Kasumi-1 (cell line): ENCODE results near the gene ARID5B.

Source experiments
- DNase-seq, 2 experiments: peaks; one replicate each; lab custom pipeline; 2025; lab: John Stamatoyannopoulos, UW

ARID5B gene

DNA sequence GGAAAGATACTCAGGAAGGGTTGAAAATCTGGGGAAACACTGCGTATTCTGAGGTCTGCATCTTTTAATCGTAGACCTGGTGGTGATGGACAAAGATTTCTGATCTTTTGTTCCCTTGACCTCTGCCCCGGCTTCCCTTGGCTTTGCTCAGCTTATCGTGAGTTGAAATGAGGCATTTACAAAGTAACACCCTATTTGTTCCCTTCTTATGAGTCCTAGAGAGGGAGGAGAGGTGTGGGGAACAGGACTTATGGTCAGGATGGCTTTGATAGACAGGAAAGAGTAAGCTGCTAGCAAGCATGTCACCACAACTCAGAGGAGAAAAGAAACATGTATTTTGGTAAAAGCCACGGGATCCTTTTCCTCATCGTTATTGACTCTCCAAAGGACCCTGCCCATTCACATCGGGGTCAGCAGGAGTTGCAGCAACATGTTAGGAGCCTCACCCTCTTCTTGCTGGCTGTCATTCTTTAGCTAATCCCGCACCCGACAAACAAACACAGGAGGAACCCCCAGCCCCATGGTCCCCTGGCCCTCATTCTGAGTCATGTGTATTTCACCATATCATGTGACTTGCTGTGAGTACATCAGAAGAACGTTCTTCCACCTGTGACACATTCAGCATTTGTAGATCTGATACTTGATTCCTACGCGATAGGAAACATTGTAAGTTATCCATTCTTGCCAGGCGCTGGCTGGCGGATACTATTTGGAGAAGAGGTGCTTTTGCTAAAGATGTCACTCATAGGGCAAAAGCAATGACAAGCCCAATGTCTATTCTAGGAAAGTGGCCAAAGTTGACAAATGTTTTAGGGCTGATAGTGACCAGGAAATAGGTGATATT lies 197.0 kb downstream of the ARID5B start:
- no peak for DNase-seq

DNA sequence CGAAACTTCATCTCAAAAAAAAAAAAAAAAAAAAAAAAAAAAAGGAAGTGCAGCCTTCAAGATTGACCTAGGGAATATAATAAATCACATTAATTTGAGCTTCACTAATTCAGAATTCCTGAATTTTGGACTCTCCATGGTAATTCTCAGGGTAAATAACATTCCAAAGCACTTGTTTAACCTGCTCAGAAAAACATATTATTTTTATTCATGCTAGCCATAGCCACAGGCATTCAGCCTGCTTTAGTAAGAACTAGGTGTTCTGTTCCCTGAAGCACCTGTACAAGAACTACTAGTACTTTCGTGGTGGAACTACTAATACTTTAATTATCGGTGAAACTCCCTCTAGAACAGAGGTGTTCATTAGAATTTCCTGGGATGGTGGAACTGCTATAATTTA lies 197.8 kb downstream of the ARID5B start:
- no peak for DNase-seq

DNA sequence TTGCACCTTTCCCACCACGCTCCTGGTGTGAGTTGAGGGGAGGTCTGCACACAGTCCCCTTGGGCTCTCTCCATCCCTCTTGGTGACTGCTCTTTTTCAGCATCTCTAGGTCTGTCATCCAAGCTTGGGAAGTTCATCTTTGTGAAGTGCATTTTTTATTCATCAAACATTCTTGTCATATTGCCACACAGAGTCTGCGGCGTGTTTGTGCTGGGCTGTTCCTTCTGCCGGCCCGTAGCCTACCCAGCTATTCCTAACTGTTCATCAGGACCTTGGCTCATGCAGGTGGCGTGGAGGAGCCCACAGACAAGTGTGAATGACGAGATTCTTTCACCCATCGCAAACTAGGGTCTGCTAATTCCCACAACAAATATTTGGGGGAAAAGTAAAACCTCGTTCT lies 202.4 kb downstream of the ARID5B start:
- no peak for DNase-seq

GRCh38 chr10:62106929-62107519 lies 205.5 kb downstream of the ARID5B start:
- DNase-seq, result no peak

DNA sequence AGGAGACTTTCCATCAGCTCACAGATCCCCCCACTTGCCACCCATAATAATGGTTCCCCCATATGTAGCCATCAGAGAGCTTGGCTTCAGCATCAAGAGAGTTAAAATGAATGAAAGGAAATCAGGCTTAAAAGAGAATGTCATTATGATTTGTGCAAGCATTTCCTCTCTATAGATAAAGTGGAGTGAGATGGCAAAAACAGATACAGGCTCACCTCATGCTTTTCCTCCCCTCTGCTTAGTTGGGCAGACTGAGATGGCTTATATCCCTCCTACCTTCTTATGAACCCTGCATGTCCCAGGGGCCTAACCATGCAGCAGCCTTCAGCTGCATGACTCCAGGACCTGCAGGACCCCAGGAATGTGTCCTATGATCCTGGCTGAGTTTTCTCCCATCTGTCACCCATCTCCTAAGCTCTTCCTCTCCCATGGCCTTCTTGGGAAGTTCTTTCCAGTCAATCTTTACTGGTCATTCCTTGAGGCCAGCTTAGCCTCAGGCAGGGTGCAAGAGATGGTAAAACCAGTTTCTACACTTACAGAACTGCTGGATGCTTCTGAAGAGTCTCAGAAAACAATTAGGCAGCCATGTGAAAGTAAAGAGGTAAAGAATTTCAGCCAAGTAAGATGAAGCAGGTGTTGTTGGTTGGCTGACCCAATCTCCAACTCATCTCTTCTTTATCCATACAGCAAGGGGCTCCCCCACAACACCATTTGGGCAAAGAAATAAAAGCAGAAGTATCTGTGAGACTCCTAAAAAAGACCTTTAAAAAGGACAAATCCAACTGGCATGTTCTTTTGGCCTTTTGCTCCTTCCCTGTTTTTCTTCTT lies 207.5 kb downstream of the ARID5B start:
- no peak for DNase-seq

GRCh38 chr10:62109587-62110293 lies 208.2 kb downstream of the ARID5B start:
- DNase-seq, result peak; percentile 63 to 84

GRCh38 chr10:62112300-62112699 lies 210.8 kb downstream of the ARID5B start:
- DNase-seq, result no peak

- no peak for DNase-seq
These were observed 211.5 kb downstream of the ARID5B start for GRCh38 chr10:62112963-62113362.

- DNase-seq, result no peak
These were observed 212.2 kb downstream of the ARID5B start for GRCh38 chr10:62113680-62114079.

DNA sequence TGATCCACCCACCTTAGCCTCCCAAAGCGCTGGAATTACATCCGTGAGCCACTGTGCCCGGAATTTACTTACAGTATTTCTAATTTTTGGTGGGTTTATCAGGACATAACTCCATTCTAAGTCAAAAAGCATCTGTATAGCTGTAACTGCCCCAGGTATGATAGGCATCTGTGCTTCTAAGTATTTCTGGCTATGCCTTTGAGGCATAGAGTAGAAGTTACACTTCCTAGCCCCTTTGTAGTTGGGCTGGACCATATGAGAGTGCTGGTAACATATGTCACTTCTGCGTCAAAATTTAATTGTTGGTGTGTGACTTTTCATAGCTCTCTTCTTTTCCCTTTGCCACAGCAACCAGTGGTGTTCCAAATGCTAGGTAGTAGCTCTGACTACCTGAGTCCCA lies 213.8 kb downstream of the ARID5B start:
- no peak for DNase-seq

DNA sequence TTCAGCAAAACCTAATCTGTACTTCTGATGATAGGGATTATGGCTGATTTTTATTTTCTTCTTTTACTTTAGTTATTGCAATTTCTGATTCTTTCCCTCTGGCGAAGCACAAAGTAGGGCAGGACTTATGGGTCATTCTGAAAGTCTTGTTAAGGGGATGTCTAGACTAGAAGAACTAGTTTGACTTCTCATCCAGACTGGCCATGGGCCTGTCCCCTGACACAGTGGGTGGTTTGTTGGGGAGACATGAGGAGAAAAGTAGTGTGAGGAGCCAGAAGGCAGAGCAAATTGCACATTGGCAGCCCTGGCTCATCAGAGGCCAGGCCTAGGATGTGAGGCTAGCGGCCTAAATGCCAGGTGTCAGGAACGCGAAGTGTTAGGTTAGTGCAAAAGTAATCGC lies 214.3 kb downstream of the ARID5B start:
- DNase-seq, result no peak

DNA sequence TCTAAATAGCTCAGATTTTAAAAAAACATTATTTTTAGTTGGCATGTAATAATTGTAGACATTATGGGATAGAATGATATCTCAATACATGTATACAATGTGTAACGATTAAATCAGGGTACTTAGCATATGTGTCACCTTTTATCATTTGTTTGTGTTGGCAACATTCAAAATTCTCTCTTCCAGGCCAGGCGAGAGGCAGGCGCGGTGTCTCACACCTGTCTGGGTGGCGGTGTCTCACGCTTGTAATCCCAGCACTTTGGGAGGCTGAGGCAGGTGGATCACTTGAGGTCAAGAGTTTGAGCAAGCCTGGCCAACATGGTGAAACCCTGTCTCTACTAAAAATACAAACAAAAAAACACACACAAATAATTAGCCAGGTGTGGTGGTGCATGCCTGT lies 215.4 kb downstream of the ARID5B start:
- DNase-seq, result no peak

DNA sequence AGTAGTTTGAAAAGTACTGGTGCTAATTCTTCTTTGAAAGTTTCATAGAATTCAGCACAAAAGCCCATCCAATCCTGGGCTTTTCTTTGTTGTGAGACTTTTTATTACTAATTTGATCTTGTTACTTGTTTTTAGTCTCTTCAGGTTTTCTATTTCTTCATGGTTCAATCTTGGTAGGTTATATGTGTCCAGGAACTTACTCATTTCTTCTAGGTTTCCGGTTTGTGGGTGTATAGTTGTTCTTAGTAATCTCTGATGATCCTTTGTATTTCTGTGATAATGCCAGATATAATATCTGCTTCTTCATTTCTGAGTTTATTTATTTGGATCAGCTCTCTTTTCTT lies 219.7 kb downstream of the ARID5B start:
- DNase-seq, result no peak

- no peak for DNase-seq
These were observed 226.5 kb downstream of the ARID5B start for GRCh38 chr10:62127975-62128374.

DNA sequence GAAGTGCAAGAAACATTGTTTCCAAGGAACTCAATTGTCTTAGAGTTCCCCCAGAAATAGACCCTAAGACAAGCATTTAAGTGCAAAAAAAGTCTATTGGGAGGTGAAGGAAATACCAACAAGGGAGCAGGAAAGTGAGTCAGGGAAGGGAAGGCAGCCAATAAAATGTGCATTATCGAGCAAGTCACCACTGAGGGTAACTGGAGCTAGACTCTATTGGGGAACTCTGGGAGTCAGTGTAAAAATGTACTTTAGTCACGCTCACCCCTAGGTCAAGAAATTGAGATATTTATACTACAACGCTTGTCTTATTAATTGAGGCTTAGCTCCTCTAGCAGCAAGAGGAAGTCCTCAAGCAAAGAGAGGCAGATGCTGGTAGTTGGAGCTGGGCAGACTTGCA lies 229.4 kb downstream of the ARID5B start:
- DNase-seq, result peak in 1 of 2 experiments; percentile 15

- DNase-seq, result no peak
These were observed 230.2 kb downstream of the ARID5B start for GRCh38 chr10:62131724-62132123.

GRCh38 chr10:62133618-62134017 lies 232.1 kb downstream of the ARID5B start:
- no peak for DNase-seq

DNA sequence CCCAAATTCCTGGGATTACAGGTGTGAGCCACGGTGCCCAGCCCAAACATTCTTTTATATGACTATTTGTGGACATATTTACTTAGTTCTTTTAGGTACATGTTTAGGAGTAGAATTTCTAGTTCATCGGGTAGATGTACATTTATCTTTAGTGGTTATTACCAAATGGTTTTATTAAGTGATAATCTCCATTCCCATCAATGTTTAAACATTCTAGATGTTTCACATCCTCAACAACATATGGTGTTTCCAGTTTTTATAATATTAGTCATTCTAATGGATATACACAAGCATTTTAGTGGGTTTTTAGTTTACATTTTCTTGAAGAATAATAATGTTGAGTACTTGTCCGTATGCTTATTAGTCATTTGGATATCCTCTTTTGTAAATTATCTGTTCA lies 235.4 kb downstream of the ARID5B start:
- DNase-seq, result no peak
